Measurements from ENCODE around the gene CD300C.
"Not testable (repeated sequence)": the region's sequence is repeated elsewhere in the genome, so short reads cannot be mapped to it uniquely, and the experiment has no call there.

CD300C gene

DNA sequence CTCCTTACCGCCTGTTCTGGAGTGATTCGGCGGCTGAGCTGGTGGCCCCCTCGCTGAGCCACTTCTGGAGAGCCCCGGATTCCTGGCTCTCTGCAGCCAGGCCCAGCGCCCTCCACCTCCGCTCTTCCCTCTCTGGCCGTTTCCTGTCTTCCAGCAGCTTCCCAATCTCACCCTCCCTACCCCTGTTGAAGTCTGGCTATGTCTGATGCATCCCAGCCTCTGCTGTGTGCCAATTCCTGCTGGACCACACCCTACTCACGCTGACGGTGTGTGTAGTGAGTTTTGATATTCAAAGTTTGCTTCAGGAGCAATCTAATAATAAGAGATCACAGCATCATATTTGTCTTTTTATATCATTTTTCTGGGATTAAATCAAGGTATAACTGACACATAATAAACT, 36.7 kb upstream of the CD300C start:
- no peak for DNase-seq (ENCODE audit: low read depth)
- H3K4me3 ChIP-seq (ENCODE audit: control insufficient read depth, low read depth, low read length) = no peak overlapping the region
- TF ChIP-seq, protein P1, sequence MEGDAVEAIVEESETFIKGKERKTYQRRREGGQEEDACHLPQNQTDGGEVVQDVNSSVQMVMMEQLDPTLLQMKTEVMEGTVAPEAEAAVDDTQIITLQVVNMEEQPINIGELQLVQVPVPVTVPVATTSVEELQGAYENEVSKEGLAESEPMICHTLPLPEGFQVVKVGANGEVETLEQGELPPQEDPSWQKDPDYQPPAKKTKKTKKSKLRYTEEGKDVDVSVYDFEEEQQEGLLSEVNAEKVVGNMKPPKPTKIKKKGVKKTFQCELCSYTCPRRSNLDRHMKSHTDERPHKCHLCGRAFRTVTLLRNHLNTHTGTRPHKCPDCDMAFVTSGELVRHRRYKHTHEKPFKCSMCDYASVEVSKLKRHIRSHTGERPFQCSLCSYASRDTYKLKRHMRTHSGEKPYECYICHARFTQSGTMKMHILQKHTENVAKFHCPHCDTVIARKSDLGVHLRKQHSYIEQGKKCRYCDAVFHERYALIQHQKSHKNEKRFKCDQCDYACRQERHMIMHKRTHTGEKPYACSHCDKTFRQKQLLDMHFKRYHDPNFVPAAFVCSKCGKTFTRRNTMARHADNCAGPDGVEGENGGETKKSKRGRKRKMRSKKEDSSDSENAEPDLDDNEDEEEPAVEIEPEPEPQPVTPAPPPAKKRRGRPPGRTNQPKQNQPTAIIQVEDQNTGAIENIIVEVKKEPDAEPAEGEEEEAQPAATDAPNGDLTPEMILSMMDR (IDR thresholded peaks at IDR 0.05; ENCODE audit: control insufficient read depth, insufficient read depth, low read depth, low read length, missing control alignments) = no peak

DNA sequence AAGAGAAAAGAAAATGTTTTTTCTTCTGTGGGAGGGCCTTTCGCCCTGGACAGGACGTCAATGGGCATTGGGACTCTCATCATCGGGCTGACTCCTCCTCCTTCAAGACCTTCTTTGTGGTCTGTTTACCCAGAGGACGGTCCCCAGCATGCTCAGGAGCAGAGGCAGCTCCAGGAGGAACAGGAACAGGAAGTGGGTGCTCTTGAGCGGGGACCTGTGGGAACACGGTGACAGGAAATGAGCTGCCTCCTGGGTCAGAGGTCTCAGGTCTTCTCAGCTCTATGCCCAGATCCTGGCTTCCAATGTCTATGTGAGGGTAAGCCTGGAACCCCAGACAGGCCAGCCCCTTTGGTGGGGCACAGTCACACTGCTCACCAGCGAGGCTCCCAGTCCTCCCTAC, 34.0 kb upstream of the CD300C start:
- no peak overlapping the region for H3K4me3 ChIP-seq (ENCODE audit: control insufficient read depth, low read depth, low read length)
- no peak for DNase-seq (ENCODE audit: low read depth)
- TF ChIP-seq, protein P1 (IDR thresholded peaks at IDR 0.05; ENCODE audit: control insufficient read depth, insufficient read depth, low read depth, low read length, missing control alignments) = no peak

GRCh38 chr17:74578979-74579378, 33.1 kb upstream of the CD300C start:
- no peak for DNase-seq (ENCODE audit: low read depth)
- H3K4me3 ChIP-seq (ENCODE audit: control insufficient read depth, low read depth, low read length) = no peak overlapping the region
- TF ChIP-seq, protein P1 (IDR thresholded peaks at IDR 0.05; ENCODE audit: control insufficient read depth, insufficient read depth, low read depth, low read length, missing control alignments) = no peak

DNA sequence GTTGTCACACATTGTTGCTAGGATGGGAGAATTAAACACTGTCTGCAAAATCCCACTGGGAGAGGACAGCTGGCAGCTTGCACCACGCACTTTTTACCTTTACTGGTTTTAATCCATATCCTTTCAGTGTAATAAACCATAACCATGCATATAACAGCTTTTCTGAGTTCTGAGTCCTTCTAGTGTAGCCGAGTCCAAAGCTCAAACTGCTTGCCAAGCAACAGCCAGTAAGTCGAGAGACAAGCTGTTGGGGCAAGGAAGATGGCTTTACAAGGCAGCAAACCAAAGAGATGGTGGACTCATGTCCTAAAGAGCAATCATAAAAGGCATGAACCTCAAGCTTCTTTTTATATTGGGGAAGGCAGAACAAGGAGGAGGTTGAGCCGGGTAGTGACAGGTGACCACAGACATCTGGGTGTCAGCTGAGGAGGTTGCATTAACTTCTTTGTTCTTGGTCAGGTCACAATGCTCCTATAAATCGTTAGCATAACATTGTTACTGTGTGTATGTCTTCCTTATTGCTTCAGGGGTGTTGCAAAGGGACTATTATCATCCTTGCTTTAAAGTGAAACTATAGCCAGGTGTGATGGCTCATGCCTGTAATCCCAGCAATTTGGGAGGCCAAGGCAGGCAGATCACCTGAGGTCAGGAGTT, 28.7 kb upstream of the CD300C start:
- TF ChIP-seq, protein P1 (IDR thresholded peaks at IDR 0.05; ENCODE audit: control insufficient read depth, insufficient read depth, low read depth, low read length, missing control alignments) = no peak
- DNase-seq (ENCODE audit: low read depth) = no peak

GRCh38 chr17:74573635-74574034, 27.7 kb upstream of the CD300C start:
- not testable (repeated sequence) for DNase-seq (ENCODE audit: low read depth); H3K4me3 ChIP-seq (ENCODE audit: control insufficient read depth, low read depth, low read length)

More for the DNA sequence above, 28.7 kb upstream of the CD300C start:
- no peak overlapping the region for H3K4me3 ChIP-seq (ENCODE audit: control insufficient read depth, low read depth, low read length)

GRCh38 chr17:74573169-74573568, 27.3 kb upstream of the CD300C start:
- TF ChIP-seq, protein P1 (IDR thresholded peaks at IDR 0.05; ENCODE audit: control insufficient read depth, insufficient read depth, low read depth, low read length, missing control alignments) = no peak
- no peak for DNase-seq (ENCODE audit: low read depth)

DNA sequence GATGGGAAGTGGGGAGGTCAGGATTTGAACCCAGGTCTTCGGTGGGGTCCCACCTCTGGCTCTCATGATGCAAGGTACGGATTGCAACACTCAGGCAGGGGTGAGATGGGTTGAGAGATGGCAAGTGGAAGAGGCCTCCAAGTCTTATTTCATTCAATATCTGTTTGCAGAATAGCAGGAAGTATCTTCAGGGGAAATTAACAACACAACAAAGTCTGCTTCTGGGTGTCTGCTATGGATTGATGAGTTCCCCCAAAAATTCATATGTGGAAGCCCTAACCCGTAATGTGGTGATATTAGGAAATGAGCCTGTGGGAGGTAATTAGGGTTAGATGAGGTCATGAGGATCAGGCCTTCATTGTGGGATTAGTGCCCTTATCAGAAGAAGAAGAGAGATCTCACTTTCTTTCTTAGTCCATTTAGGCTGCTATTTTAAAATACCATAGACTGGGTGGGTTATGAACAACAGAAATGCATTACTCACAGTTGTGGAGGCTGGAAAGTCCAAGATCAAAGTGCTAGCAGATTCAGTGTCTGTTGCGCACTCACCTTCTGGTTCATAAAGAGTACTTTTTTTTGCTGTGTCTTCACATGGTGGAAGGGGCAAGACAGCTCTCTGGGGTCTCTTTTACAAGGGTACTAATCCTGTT, 25.8 kb upstream of the CD300C start:
- H3K4me3 ChIP-seq (ENCODE audit: control insufficient read depth, low read depth, low read length) = no peak overlapping the region
- DNase-seq (ENCODE audit: low read depth) = no peak
- TF ChIP-seq, protein P1 (IDR thresholded peaks at IDR 0.05; ENCODE audit: control insufficient read depth, insufficient read depth, low read depth, low read length, missing control alignments) = no peak

More at GRCh38 chr17:74573169-74573568, 27.3 kb upstream of the CD300C start:
- no peak overlapping the region for H3K4me3 ChIP-seq (ENCODE audit: control insufficient read depth, low read depth, low read length)
